H9 (cell line): ENCODE results near the gene TMEM17. TPM values are rescaled to one million over a fixed set of nuclear protein-coding genes. Genes with fewer than 3 reads are reported as not detected.

Source experiments
- DNase-seq: peaks from one replicate; pipeline ENCODE4 v3.0.0-alpha.2; 2017
- H2AFZ ChIP-seq: one replicate; pipeline ENCODE4 v1.6.1; 2013; ENCODE audit warnings: mild to moderate bottlenecking, low read length, control low read depth, moderate library complexity
- H2AK5ac ChIP-seq: 2 replicates; pipeline ENCODE4 v1.6.1; 2013; ENCODE audit warnings: low read length, control low read depth, mixed read lengths; ENCODE audit not compliant: insufficient read length
- H2BK120ac ChIP-seq: one replicate; pipeline ENCODE4 v1.6.1; 2013; ENCODE audit warnings: low read depth, mild to moderate bottlenecking, low read length, control low read depth, inconsistent platforms; ENCODE audit not compliant: poor library complexity, severe bottlenecking
- H2BK12ac ChIP-seq: 2 replicates; pipeline ENCODE4 v1.6.1; 2013; ENCODE audit warnings: low read length, control low read depth, mixed read lengths, low read depth; ENCODE audit not compliant: insufficient read length
- H2BK15ac ChIP-seq: 2 replicates; pipeline ENCODE4 v1.6.1; 2013; ENCODE audit warnings: low read depth, low read length, control low read depth
- H2BK20ac ChIP-seq: one replicate; pipeline ENCODE4 v1.6.1; 2013; ENCODE audit warnings: low read depth, mild to moderate bottlenecking, low read length, control low read depth, inconsistent platforms; ENCODE audit not compliant: poor library complexity, severe bottlenecking
- H2BK5ac ChIP-seq: 2 replicates; pipeline ENCODE4 v1.6.1; 2013; ENCODE audit warnings: low read length, control low read depth, mixed read lengths; ENCODE audit not compliant: insufficient read length
- H3K14ac ChIP-seq: 2 replicates; pipeline ENCODE4 v1.6.1; 2013; ENCODE audit warnings: low read length, control low read depth; ENCODE audit not compliant: insufficient read depth
- H3K18ac ChIP-seq: 2 replicates; pipeline ENCODE4 v1.6.1; 2013; ENCODE audit warnings: low read depth, mild to moderate bottlenecking, mixed read lengths, low read length, control low read depth; ENCODE audit not compliant: insufficient read length
- H3K23ac ChIP-seq: 2 replicates; pipeline ENCODE4 v1.6.1; 2013; ENCODE audit warnings: low read length, control low read depth, mixed read lengths, low read depth; ENCODE audit not compliant: insufficient read length
- H3K23me2 ChIP-seq: 2 replicates; pipeline ENCODE4 v1.6.1; 2013; ENCODE audit warnings: low read depth, mild to moderate bottlenecking, mixed read lengths, low read length, control low read depth; ENCODE audit not compliant: insufficient read length, poor library complexity, severe bottlenecking
- H3K27ac ChIP-seq: 2 replicates; pipeline ENCODE4 v1.5.1; 2013; ENCODE audit warnings: low read length, control low read depth, mixed read lengths, low read depth; ENCODE audit not compliant: insufficient read length
- H3K27me3 ChIP-seq: 2 replicates; pipeline ENCODE4 v1.6.1; 2013; ENCODE audit warnings: low read length, control low read depth, inconsistent platforms; ENCODE audit not compliant: insufficient read depth
- H3K4ac ChIP-seq: 2 replicates; pipeline ENCODE4 v1.6.1; 2013; ENCODE audit warnings: low read depth, mild to moderate bottlenecking, control low read depth, inconsistent platforms, low read length, moderate library complexity
- H3K4me1 ChIP-seq: 2 replicates; pipeline ENCODE4 v1.6.1; 2013; ENCODE audit warnings: low read length, control low read depth, inconsistent platforms; ENCODE audit not compliant: insufficient read depth
- H3K4me2 ChIP-seq: 2 replicates; pipeline ENCODE4 v1.6.1; 2013; ENCODE audit warnings: low read length, control low read depth, mixed read lengths; ENCODE audit not compliant: insufficient read length, insufficient read depth
- H3K56ac ChIP-seq: 2 replicates; pipeline ENCODE4 v1.6.1; 2013; ENCODE audit warnings: low read depth, mild to moderate bottlenecking, mixed read lengths, low read length, control low read depth; ENCODE audit not compliant: insufficient read length
- H3K79me1 ChIP-seq: 2 replicates; pipeline ENCODE4 v1.6.1; 2013; ENCODE audit warnings: low read depth, mild to moderate bottlenecking, moderate library complexity, low read length, control low read depth, inconsistent platforms; ENCODE audit not compliant: insufficient read depth, poor library complexity, severe bottlenecking
- H3K79me2 ChIP-seq: 2 replicates; pipeline ENCODE4 v1.6.1; 2013; ENCODE audit warnings: low read length, control low read depth, inconsistent platforms; ENCODE audit not compliant: insufficient read depth
- H3K9ac ChIP-seq: 2 replicates; pipeline ENCODE4 v1.6.1; 2013; ENCODE audit warnings: low read length, control low read depth, mixed read lengths; ENCODE audit not compliant: insufficient read length; ENCODE audit errors: extremely low read depth
- H3K9me3 ChIP-seq: one replicate; pipeline ENCODE4 v1.6.1; 2013; ENCODE audit warnings: low read depth, low read length, inconsistent platforms; ENCODE audit not compliant: control insufficient read depth
- H3T11ph ChIP-seq: one replicate; pipeline ENCODE4 v1.6.1; 2013; ENCODE audit warnings: mild to moderate bottlenecking, low read length, control low read depth, inconsistent platforms
- H4K20me1 ChIP-seq: one replicate; pipeline ENCODE4 v1.6.1; 2013; ENCODE audit not compliant: control insufficient read depth, insufficient read length, insufficient read depth
- H4K5ac ChIP-seq: 2 replicates; pipeline ENCODE4 v1.6.1; 2013; ENCODE audit warnings: low read depth, mild to moderate bottlenecking, mixed read lengths, low read length, control low read depth; ENCODE audit not compliant: insufficient read length
- H4K8ac ChIP-seq: replicated peaks from 2 replicates; pipeline ENCODE4 v1.6.1; 2013; ENCODE audit warnings: low read length, control low read depth, mixed read lengths, low read depth; ENCODE audit not compliant: insufficient read length
- H4K91ac ChIP-seq: 2 replicates; pipeline ENCODE4 v1.6.1; 2013; ENCODE audit warnings: low read depth, mild to moderate bottlenecking, moderate library complexity, mixed read lengths, low read length, control low read depth; ENCODE audit not compliant: insufficient read length
- H3K27ac Mint-ChIP-seq, 3 experiments: 2 replicates in 2 of 3; 3 replicates in 1 of 3; pipeline ENCODE4 v1.8.0; 2020 to 2021; ENCODE audit warnings: mixed read lengths in 3 of 3, mild to moderate bottlenecking in 1 of 3, moderate library complexity in 1 of 3
- H3K27me3 Mint-ChIP-seq: 2 replicates; pipeline ENCODE4 v1.8.0; 2021; ENCODE audit warnings: low read depth, mild to moderate bottlenecking, moderate library complexity, mixed read lengths
- H3K36me3 Mint-ChIP-seq, 3 experiments: 2 replicates in 2 of 3; 3 replicates in 1 of 3; pipeline ENCODE4 v1.8.0; 2020 to 2021; ENCODE audit warnings: low read depth in 3 of 3, mixed read lengths in 3 of 3; ENCODE audit not compliant: insufficient read depth in 1 of 3
- H3K4me1 Mint-ChIP-seq, 2 experiments: 2 replicates each; pipeline ENCODE4 v1.8.0; 2020; ENCODE audit warnings: mixed read lengths in 2 of 2
- H3K4me3 Mint-ChIP-seq, 2 experiments: 2 replicates in 1 of 2; 3 replicates in 1 of 2; pipeline ENCODE4 v1.8.0; 2020 to 2021; ENCODE audit warnings: mild to moderate bottlenecking in 2 of 2, mixed read lengths in 2 of 2, moderate library complexity in 1 of 2
- H3K9me3 Mint-ChIP-seq, 2 experiments: 2 replicates in 1 of 2; 3 replicates in 1 of 2; pipeline ENCODE4 v1.8.0; 2020; ENCODE audit warnings: mild to moderate bottlenecking in 2 of 2, mixed read lengths in 2 of 2, moderate library complexity in 1 of 2
- WGBS: extraction: QIAGEN DNeasy Blood & Tissue Kit; methylation state at CpG from one replicate; pipeline ENCODE4 v1.1.7; 2013; ENCODE audit warnings: missing lambda C conversion rate, low lambda C conversion rate, mixed read lengths; ENCODE audit not compliant: insufficient read length; ENCODE audit errors: extremely low coverage; 5-methylcytosine and 5-hydroxymethylcytosine counted together
- total RNA-seq: library from RNA; stranded (reverse); gene quantifications from 2 replicates; pipeline ENCODE4 v1.2.1, GENCODE V29; 2021
- TF ChIP-seq, protein P1 (sequence below): fragments of 200-600 bp; sonication (generic); conservative IDR thresholded peaks from 3 replicates; pipeline ENCODE4 v1.8.0; 2021; ENCODE audit warnings: antibody characterized with exemption, mild to moderate bottlenecking

TMEM17 gene
- total RNA-seq, 1 experiment from 2014 or later, result 1.3 TPM

DNA sequence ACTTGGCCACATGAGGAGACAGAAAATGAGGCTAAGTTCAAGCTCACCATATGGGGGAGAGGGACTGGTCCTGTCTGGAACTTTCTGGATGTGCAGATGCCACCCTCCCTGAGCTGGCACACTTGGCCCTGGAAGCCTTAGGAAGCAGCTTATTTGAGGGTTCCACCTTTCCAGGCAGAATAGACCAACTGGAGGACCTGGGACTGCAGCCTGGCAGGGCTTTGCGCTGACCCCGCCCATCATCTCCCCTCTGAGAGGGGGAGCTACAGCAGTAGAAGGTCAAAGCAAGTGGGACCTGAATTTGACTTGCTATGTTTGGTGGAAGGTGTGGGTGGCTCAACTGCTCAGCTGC, 39.5 kb downstream of the TMEM17 start:
- Mint-ChIP-seq H3K27me3 (no peaks in the 10 kb centered on the region; the same call in 1 of the 2 replicates), H3K27ac (peak overlapping the region; percentile 41 to 99 (median 90)), H3K4me3 (peak overlapping the region in 1 of 2 experiments; percentile 60; a peak in 3 of 5 replicates), H3K36me3 (peaks cover 0 to 2% (median 0%) of the 10 kb centered on the region in 3 experiments; a peak in 3 of 7 replicates), H3K4me1 (peaks cover 51 to 52% of the 10 kb centered on the region in 2 experiments), H3K9me3 (no peaks in the 10 kb centered on the region)
- Histone ChIP-seq H2BK20ac (no peak overlapping the region), H3K27me3 (no peaks in the 10 kb centered on the region), H3K18ac (no peak overlapping the region), H3K79me2 (no peaks in the 10 kb centered on the region), H2BK12ac (no peak overlapping the region), H3K9ac (peak overlapping the region; percentile 0), H2BK5ac (no peak overlapping the region), H2BK15ac (no peak overlapping the region), H3K14ac (peak overlapping the region; percentile 2; the same call in 1 of the 2 replicates), H3T11ph (no peak overlapping the region), H3K4me1 (peaks cover 13% of the 10 kb centered on the region; the same call in 1 of the 2 replicates), H4K20me1 (no peaks in the 10 kb centered on the region), H3K23ac (no peak overlapping the region), H3K9me3 (no peaks in the 10 kb centered on the region), H4K91ac (no peak overlapping the region), H3K23me2 (no peaks in the 10 kb centered on the region), H2AK5ac (peak overlapping the region; percentile 26), H3K4ac (no peak overlapping the region), H2AFZ (no peak overlapping the region), H2BK120ac (no peak overlapping the region), H3K56ac (no peak overlapping the region), H3K27ac (peak overlapping the region; percentile 84), H3K4me2 (peak overlapping the region; percentile 3), H4K5ac (no peak overlapping the region), H4K8ac (peak overlapping the region; percentile 3), H3K79me1 (no peaks in the 10 kb centered on the region)
- TF ChIP-seq, protein P1, sequence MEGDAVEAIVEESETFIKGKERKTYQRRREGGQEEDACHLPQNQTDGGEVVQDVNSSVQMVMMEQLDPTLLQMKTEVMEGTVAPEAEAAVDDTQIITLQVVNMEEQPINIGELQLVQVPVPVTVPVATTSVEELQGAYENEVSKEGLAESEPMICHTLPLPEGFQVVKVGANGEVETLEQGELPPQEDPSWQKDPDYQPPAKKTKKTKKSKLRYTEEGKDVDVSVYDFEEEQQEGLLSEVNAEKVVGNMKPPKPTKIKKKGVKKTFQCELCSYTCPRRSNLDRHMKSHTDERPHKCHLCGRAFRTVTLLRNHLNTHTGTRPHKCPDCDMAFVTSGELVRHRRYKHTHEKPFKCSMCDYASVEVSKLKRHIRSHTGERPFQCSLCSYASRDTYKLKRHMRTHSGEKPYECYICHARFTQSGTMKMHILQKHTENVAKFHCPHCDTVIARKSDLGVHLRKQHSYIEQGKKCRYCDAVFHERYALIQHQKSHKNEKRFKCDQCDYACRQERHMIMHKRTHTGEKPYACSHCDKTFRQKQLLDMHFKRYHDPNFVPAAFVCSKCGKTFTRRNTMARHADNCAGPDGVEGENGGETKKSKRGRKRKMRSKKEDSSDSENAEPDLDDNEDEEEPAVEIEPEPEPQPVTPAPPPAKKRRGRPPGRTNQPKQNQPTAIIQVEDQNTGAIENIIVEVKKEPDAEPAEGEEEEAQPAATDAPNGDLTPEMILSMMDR, result no peak
- no CpG with 5 or more reads among the region's 2 CpGs for WGBS
- no peak for DNase-seq
